HG03108 (cell line): ENCODE results near the gene TPST1.
A peak's percentile ranks its signal among the peaks of the same experiment; 100 is the strongest.
"Not testable (repeated sequence)": the region's sequence is repeated elsewhere in the genome, so short reads cannot be mapped to it uniquely, and the experiment has no call there.

Source experiments
- ATAC-seq: cut with Tn5 transposase; IDR thresholded peaks from one replicate; pipeline ENCODE4 v1.9.1; 2021; ENCODE audit warnings: moderate library complexity; ENCODE audit not compliant: unreplicated experiment

The TPST1 gene

DNA sequence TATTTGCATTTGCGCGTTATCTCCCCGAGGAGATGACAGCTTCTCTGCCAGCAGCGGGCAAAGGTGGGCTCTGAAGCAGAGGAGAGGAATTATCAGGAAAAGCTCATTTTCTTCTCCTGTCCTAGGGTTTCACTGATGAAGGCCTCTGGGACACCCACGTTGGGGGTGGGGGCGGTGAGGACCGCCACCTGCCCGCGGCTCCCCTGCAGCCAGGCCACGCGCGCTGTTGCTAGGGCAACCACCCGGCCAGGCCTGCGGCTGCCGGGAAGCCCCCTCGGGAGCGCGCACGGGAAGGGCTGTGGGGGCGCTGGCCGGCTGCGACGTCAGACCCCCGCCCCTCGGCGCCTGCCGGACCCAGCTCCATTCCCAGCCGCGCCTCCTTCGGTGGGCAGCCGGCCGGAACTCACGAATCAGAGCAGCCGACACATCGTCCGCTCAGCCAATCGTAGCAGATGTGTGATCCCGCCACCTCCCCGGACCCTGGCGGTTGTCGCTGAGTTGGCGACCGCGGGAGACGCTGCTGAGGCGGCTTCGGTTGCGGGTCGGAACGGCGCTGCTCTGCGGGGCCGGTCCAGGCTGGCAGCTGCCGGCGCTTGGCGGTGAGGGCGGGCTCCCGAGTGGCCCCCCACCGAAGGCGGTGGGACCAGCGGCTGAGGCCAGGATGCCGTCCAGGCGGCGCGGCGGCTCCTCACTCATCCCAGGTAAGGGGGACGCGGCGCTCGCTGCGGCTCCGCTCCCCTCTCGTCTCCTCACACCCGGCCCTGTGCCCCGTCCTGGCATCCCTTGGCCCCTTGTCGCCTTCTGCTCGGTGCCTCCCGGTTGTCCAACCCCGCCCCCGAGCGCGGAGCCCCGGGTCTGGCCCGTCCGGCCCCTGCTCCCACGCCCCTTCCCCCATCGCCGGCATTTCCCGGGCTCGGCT is at the start of gene TPST1:
TSS of gene TPST1 (plus strand) at position 513 of the 919 bp plus-strand sequence. CDS start 35,092 bp downstream, outside the sequence.
- peak; percentile 85 for ATAC-seq

DNA sequence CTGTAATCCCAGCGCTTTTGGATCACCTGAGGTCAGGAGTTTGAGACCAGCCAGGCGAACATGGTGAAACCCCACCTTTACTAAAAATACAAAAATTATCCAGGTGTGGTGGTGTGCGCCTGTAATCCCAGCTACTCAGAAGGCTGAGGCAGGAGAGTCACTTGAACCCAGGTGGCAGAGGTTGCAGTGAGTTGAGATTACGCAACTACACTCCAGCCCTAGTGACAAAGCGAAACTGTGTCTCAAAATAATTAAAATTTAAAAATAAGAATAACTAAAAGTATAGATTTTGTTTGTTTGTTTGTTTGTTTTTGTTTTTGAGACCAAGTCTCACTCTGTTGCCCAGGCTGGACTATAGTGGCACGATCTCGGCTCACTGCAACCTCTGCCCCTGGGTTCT is 49.1 kb upstream of the TPST1 start:
- not testable (repeated sequence) for ATAC-seq

DNA sequence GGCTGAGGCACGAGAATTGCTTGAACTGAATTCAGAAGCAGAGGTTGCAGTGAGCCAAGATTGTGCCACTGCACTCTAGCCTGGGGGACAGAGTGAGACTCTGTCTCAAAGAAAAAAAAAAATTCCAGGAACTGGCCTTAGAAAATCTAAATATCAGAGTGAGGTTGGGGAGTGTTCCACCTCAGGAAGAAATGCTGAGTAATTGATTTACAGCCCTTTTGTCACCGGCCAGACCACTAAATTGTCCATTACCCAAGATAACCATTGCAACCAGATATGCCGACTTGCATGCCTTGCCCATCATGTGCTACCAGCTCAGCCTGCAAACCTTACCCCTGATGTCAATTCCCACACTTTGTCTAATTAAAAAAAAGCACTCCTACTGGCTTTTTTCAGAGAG is 48.1 kb upstream of the TPST1 start:
- no peak for ATAC-seq

DNA sequence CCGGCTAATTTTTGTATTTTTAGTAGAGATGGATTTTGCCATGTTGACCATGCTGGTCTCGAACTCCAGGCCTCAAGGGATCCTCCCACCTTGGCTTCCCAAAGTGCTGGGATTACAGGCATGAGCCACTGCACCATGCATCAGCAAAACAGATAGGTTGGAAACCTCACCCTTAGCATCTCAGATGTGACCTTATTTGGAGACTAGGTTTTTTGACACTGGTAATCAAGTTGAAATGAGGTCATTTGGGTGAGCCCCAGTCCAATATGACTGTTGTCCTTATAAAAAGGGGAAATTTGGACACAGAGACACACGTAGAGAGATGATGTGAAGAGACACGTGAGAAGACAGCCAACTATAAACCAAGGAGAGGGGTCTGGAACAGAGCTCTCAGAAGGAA is 42.5 kb upstream of the TPST1 start:
- no peak for ATAC-seq

DNA sequence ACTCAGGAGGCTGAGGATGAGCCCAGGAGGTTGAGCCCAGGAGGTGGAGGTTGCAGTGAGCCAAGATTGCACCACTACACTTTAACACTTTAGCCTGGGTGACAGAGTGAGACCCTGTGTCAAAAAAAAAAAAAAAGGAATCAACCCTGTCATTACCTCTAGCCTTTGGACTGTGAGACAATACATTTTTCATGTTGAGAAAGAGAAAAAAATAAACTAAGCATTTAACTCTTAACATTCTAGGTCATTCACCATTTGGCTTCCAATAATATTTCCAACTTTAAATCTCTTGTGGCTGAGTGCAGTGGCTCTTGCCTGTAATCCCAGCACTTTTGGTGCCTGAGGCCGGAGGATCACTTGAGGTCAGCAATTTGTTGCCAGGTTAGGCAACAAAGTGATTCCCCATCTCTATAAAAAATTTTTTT is 41.9 kb upstream of the TPST1 start:
- no peak for ATAC-seq

DNA sequence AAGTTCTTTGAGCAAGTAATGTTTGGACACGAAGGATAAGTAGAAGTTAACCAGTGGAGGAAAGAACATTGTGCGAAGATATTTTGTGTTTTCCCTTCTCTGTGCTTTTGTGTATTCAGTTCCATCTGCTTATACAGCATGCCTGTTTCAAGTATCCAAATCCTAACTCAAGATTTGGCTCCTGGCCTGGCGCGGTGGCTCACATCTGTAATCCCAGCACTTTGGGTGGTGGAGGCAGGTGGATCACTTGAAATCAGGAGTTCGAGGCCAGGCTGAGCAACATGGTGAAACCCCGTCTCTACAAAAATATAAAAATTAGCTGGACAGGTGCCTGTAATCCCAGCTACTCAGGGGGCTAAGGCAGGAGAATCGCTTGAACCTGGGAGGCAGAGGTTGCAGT is 40.8 kb upstream of the TPST1 start:
- ATAC-seq: no peak

DNA sequence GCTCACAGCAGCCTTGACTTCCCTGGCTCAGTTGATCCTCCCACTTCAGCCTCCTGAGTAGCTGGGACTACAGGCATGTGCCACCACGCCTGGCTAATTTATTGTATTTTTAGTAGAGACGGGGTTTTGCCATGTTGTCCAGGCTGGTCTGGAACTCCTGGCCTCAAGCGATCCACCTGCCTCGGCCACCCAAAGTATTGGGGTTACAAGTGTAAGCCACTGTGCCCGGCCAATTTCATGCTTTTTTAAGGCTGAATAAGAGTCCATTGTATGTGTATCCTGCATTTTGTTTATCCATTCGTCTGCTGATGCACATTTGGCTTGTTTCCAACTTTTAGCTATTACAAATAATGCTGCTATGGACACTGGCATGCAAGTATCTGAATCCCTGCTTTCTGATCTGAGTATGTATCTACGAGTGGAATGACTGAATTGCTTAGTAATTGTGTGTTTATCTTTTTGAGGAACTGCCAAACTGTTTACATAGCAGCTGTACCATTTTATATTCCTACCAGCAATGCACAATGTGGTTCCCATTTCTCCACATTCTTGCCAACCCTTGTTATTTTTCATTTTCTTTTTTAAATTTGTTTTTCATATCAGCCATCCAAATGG is 37.3 kb upstream of the TPST1 start:
- no peak for ATAC-seq

DNA sequence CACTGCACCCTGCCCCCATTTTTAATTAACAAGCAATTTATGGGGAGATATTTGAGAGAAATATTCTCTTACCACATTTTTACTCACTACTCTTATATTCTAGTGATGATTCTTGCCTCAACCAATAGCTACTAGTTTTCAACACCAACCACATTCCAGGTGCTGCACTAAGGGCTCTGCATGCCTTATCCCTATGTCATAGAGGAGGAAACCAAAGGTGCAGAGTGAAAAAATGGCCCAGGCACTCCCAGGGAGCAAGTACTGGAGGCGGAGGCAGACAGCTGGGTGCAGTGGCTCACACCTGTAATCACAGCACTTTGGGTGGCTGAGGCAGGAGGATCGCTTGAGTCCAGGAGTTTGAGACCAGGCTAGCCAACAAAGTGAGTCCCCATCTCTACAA is 35.5 kb upstream of the TPST1 start:
- no peak for ATAC-seq

DNA sequence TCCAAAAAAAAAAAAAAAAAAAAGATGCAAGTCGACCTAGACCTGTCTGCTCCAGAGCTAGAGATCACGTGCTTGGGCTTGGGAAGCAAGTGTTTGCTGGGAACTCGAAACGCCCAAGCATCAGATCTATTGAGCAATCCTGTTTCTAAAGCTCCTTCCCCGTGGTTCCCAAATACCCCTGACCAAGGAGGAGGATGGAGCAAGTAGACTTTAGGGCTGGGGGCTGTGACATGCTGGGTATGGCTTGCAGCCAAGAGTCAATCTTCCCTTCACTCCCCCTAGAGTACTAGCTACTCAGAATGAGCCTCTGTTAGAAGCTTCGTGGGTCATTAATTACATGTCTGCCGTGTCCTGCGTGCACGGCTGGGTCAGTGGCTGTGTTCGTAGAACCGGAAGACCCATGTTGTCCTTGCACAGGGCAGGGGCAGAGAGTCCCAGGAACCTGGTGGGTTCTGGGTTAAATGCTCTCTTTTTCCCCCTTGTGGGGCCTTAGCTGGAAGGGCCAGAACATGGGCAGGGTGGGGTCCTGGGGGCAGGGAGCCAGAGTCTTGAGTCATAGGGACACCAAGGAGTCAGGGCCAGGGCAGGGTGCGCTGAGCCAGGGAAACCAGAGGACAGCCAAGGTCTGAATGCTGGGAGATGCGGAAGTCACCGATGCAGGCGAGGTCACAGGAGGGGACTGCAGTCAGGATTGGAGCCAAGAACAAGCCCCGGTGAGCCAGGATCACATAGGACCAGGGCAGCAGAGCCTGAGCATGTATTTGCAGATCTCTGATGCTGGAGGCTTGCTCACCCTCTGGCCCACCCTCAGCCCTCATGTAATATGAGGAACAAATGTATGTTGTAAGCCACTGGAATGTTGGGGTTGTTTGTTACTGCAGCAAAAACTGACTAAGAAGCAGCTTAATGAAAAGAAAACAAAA is 34.6 kb upstream of the TPST1 start:
- no peak for ATAC-seq

DNA sequence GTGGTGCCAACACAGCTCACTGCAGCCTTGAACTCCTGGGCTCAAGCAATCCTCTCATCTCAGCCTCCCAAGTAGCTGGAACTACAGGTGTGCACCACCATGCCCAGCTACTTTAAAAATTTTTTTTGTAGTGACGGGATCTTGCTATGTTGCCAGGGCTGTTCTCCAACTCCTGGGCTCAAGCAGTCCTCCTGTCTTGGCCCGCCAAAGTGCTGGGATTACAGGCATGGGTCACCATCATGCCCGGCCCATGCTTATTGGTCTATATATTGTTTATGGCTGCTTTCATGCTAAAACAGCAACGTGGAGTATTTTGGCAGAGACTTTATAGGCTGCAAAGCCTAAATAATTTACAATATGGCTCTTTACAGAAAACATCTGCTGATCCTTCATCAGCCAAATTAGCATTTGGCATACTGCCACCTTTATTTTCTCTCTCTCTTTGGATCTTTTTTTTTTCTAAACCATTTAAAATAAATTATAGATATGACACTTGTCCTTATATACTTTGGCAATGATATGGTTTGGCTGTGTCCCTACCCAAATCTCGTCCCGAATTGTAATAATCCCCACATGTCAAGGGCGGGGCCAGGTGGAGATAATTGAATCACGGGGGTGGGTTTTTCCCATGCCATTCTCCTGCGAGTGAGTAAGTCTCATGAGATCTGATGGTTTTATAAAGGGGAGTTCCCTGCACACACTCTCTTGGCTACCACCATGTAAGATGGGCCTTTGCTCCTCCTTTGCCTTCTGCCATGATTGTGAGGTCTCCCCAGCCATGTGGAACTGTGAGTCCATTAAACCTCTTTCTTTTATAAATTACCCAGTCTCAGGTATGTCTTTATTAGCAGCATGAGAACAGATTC is 32.4 kb upstream of the TPST1 start:
- ATAC-seq: not testable (repeated sequence)

DNA sequence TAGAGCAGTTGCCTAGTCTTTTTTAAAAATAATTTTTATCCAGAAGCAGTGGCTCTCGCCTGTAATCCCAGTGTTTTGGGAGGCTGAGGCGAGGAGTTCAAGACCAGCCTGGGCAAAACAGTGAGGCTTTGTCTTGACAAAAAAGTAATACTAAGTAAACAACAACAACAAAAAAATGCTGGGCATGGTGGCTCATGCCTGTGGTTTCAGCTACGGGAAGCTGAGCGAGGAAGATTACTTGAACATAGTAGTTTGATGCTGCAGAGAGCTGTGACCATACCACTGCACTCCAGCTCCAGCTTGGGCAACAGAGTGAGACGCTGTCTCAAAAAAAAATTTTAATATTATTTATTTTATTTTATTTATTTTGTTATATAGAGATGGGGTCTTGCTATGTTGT is 31.3 kb upstream of the TPST1 start:
- no peak for ATAC-seq

DNA sequence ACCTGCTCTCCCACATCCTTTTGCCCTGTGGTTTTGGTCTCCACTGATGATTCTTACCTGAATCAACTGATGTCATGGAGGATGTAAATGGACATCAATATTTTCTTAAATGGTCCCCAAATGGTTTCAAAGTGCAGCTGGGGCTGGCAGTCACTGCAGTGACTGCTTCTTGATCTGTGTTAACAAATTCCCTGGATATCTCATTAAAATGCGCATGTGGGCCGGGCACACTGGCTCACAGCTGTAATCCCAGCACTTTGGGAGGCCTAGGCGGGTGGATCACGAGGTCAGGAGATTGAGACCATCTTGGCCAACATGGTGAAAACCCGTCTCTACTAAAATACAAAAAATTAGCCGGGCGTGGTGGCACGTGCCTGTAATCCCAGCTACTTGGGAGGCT is 30.1 kb upstream of the TPST1 start:
- ATAC-seq: not testable (repeated sequence)

DNA sequence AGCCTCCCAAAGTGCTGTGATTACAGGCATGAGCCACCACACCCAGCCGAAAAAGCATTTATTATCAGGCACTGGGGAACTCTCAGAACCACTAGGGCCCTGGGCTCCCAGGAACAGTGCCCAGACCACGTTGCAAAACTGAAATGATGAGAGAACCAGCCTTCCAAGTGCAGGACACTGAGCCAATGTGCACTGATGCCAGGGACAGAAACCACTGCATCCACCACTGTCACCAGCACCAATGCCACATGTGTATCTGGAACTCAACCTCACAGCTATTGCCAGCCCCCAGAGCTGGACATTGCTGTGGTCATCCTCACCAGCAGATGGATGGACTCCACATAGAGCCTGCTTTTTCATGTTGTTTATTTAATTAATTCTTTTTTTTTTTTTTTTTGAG is 28.2 kb upstream of the TPST1 start:
- ATAC-seq: no peak

DNA sequence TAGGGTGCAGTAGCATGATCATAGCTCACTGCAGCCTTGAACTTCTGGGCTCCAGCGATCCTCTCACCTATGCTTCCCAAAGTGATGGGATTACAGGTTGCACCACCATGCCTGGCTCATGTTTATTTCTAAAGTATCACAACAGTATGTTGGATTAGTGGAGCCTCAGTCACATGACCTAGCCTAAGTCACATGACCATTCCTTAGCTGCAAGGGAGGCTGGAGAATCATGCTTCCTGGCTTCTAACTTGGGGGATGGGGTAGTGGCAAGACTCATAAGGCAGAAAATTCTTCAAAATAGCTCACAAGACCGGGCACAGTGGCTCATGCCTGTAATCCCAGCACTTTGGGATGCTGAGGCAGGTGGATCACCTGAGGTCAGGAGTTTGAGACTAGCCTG is 26.9 kb upstream of the TPST1 start:
- ATAC-seq: no peak

DNA sequence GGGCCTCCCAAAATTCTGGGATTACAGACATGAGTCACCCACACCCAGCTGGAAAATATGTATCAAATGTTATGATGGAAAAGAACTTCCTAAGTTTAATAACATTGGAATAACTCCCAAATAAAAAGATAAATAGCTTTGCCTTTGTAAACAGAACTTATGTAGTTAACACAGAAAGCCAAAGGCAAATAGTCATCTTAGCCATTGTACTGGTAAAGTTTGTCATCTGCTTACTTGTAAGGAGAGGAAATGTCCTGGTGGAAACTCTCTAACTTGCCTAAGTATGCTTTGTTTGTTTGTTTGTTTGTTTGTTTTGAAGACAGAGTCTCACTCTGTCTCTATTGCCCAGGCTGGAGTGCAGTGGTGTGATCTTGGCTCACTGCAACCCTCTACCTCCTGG is 23.8 kb upstream of the TPST1 start:
- no peak for ATAC-seq

DNA sequence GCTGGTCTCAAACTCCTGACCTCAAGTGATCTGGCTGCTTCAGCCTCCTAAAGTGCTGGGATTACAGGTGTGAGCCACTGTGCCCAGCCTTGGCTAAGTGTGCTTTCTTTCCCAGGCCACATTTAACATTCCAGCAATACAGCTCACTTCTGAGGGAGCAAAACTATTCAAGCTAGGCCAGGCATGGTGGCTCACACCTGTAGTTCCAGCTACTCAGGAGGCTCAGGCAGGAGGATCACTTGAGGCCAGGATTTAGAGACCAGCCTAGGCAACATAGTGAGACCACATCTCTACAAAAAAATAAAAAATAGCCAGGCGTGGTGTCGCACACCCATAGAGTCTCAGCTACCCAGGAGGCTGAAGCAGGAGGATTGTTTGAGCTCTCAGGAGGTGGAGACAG is 23.3 kb upstream of the TPST1 start:
- no peak for ATAC-seq

DNA sequence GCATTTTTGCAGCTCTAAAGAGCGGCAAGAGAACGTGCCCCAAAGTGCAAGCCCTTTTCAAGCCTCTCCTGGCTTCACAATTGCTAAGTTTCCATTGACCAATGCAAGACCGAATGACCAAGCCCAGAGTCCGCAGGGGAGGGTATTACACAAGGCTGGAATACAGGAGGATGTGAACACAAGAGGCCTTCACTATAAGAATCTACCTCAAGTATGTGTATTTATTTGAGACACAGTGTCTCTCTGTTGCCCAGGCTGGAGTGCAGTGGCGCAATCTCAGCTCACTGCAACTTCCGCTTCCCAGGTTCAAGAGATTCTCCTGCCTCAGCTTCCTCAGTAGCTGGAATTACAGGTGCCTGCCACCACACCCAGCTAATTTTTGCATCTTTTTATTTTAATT is 22.2 kb upstream of the TPST1 start:
- ATAC-seq: no peak

DNA sequence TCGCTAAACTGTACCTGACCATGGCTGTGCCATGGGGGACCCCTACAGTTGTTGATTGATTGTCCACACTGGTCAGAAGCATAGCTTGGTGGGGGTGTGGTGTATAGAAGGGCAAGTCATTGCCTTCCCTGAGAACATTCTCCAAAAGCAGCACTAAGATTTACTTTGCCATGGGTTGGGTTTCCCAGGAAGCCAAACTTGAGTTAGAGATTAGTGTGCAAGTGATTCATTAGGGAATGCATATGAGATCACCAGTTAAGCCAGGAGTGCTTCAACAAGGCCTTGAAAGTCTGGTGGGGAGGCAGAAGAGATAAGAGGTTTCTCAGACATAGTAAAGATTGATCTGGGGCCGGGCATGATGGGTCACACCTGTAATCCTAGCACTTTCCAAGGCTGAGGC is 21.4 kb upstream of the TPST1 start:
- ATAC-seq: no peak

DNA sequence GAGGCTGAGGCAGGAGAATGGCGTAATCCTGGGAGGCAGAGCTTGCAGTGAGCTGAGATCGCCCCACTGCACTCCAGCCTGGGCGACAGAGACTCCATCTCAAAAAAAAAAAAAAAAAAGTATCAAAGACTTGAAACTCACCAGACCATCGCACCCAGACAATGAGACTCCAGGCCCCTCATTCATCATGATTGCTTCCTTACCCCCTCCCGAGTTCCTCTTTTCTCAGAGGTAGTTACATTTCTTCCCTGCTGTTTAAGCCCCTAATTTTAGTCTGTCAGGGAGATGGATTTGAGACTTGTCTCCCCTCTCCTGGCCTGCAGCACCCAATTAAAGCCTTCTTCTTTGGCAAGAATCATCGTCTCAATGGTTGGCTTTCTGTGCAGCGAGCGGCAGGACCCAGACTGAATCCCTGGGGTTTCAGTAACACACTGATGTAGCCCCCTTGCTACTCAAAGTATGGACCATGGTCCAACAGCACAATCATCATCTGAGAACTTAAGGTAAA is 19.4 kb upstream of the TPST1 start:
- ATAC-seq: no peak

DNA sequence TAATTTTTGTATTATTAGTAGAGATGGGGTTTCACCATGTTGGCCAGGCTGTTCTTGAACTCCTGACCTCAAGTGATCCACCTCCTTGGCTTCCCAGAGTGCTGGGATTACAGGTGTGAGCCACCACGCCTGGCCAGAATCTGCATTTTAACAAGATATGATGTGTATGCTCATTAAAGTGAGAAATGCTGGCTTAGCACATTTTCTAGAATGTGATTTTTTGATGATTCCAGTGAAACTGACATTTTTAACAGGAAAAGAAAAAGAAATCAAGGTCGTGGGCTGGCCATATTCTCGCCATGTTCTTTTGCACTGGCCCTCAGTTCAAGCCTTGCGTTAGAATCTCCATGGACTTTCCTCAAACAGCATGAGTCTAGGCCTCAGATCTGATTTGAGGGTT is 18.1 kb upstream of the TPST1 start:
- ATAC-seq: no peak
